Measurements from ENCODE around the gene MKKS.
"Not testable (repeated sequence)": the region's sequence is repeated elsewhere in the genome, so short reads cannot be mapped to it uniquely, and the experiment has no call there.

GRCh38 chr20:10417218-10417617 is 16.8 kb downstream of the MKKS start:
- TF ChIP-seq KAT7 (CRISPR knock-in tag; IDR thresholded peaks at IDR 0.05; ENCODE audit: borderline replicate concordance); PKNOX1 (IDR thresholded peaks at IDR 0.05); FOXK1 (CRISPR knock-in tag; IDR thresholded peaks at IDR 0.05; ENCODE audit: borderline replicate concordance); SP1 (CRISPR knock-in tag; IDR thresholded peaks at IDR 0.05); MLLT1 (IDR thresholded peaks at IDR 0.05): not testable (repeated sequence)
